Nephron (organoid): ENCODE measurements around the gene KCNJ1.

Experiments
- H3K27ac Mint-ChIP-seq, 3 experiments: 2 replicates each; pipeline ENCODE4 v1.8.0; 2020; ENCODE audit warnings: mixed read lengths in 3 of 3, mild to moderate bottlenecking in 2 of 3, moderate library complexity in 1 of 3
- H3K27me3 Mint-ChIP-seq: 2 replicates; pipeline ENCODE4 v1.8.0; 2021; ENCODE audit warnings: low read depth, mild to moderate bottlenecking, moderate library complexity, mixed read lengths
- H3K36me3 Mint-ChIP-seq: 2 replicates; pipeline ENCODE4 v1.8.0; 2020; ENCODE audit warnings: low read depth, mixed read lengths
- H3K4me1 Mint-ChIP-seq: 2 replicates; pipeline ENCODE4 v1.8.0; 2020; ENCODE audit warnings: mixed read lengths
- H3K4me3 Mint-ChIP-seq, 3 experiments: 2 replicates each; pipeline ENCODE4 v1.8.0; 2020; ENCODE audit warnings: mild to moderate bottlenecking in 3 of 3, mixed read lengths in 3 of 3, moderate library complexity in 2 of 3
- H3K9me3 Mint-ChIP-seq: 2 replicates; pipeline ENCODE4 v1.8.0; 2020; ENCODE audit warnings: mixed read lengths
- TF ChIP-seq, protein P1 (sequence below), 3 experiments: fragments of 200-600 bp; sonication (generic); IDR thresholded peaks; one replicate each; pipeline ENCODE4 v1.5.0; 2021; ENCODE audit warnings: antibody characterized with exemption in 3 of 3; ENCODE audit not compliant: unreplicated experiment in 3 of 3

KCNJ1 gene

DNA sequence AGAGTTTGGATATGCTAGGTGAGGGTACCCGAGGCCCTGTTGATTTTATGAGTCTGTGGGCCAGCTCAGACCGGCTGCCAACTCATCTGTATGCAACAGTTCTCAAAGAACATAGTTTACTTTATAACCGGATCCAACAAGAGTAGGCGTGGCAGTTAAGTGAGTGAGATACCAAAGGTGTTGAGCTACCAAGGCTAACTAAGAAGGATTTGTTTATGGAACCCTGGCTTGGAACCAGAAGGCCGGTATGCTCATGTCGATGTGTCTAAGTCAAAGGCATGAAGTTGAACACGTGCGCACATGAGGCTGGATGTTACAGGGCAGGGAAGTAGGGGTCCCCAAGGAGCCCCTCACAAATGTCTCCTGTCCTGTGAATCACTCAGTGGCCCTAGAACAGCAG, at the start of gene KCNJ1:
TSS of gene KCNJ1 (minus strand) at position 20 of the 400 bp plus-strand sequence. CDS start 27,053 bp downstream, outside the sequence.
- TF ChIP-seq, protein P1, sequence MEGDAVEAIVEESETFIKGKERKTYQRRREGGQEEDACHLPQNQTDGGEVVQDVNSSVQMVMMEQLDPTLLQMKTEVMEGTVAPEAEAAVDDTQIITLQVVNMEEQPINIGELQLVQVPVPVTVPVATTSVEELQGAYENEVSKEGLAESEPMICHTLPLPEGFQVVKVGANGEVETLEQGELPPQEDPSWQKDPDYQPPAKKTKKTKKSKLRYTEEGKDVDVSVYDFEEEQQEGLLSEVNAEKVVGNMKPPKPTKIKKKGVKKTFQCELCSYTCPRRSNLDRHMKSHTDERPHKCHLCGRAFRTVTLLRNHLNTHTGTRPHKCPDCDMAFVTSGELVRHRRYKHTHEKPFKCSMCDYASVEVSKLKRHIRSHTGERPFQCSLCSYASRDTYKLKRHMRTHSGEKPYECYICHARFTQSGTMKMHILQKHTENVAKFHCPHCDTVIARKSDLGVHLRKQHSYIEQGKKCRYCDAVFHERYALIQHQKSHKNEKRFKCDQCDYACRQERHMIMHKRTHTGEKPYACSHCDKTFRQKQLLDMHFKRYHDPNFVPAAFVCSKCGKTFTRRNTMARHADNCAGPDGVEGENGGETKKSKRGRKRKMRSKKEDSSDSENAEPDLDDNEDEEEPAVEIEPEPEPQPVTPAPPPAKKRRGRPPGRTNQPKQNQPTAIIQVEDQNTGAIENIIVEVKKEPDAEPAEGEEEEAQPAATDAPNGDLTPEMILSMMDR (IDR thresholded peaks at IDR 0.05; ENCODE audit: unreplicated experiment in 3 of 3): no peak
- Mint-ChIP-seq H3K27ac (peak within 1 kb of the TSS in 1 of 3 experiments; percentile 78), H3K4me3 (peak within 1 kb of the TSS in 1 of 3 experiments; percentile 67), H3K9me3 (peaks cover 2% of the 10 kb centered on the region), H3K36me3 (no peaks in the 10 kb centered on the region), H3K27me3 (peaks cover 26% of the 10 kb centered on the region), H3K4me1 (no peaks in the 10 kb centered on the region)

DNA sequence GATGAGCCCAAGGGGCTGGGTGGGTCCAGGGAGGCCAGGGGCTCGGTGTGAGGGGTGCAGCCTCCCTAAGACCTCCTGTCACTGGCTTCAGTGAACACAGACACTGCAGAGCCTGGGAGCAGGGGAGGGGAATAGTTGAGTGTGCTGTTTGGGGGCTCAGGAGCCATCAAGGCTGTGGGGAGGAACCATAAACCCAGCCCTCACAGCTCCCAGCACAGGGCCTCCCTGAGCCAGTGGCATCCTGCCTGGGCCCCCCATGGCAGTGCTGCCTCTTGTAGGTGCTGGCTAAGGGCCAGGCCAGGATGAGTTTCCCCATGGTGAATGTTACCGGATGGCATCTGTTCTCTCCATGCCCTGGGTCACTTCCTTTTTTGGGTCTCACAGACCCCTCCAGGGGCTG, 49.6 kb upstream of the KCNJ1 start:
- no peaks in the 10 kb centered on the region for H3K36me3 Mint-ChIP-seq
- H3K27ac Mint-ChIP-seq: no peak overlapping the region
- no peaks in the 10 kb centered on the region for H3K9me3 Mint-ChIP-seq
- peaks cover 29% of the 10 kb centered on the region for H3K27me3 Mint-ChIP-seq
- peaks cover 6% of the 10 kb centered on the region for H3K4me1 Mint-ChIP-seq
- TF ChIP-seq, protein P1 (IDR thresholded peaks at IDR 0.05; ENCODE audit: unreplicated experiment in 3 of 3): no peak
- H3K4me3 Mint-ChIP-seq: no peak overlapping the region

DNA sequence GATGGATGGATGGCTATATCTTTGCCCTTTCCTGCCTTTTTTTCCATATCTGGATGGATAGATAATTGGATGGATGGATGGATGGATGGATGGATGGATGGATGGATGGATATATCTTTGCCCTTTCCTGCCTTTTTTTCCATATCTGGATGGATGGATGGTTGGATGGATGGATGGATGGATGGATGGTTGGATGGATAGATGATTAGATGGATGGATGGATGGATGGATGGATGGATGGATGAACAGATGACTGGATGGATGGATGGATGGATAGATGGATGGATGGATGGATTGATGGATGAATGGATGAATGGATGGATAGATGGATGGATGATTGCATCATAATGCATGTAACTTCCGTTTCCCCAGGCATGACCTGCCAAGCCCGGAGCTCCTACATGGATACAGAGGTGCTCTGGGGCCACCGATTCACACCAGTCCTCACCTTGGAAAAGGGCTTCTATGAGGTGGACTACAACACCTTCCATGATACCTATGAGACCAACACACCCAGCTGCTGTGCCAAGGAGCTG, 49.0 kb upstream of the KCNJ1 start:
- H3K4me3 Mint-ChIP-seq: no peak overlapping the region
- TF ChIP-seq, protein P1 (IDR thresholded peaks at IDR 0.05; ENCODE audit: unreplicated experiment in 3 of 3): no peak

DNA sequence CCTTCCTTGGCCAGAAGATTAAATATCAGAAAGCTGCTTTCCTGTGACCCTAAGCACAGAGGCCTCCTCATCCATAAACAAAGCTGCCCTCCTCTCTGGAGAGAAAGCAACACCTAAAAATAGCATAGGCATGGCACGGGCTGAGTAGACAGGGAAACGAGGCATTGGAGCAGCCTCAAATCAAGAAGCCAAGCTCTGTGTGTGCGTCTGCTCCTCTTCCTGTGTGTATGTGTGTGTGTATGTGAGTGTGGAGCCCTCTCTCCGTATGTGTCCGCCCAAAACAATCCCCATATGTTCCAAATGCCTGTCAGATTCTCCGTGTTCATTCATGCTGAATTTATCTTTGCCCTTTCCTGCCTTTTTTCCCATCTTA, 48.0 kb upstream of the KCNJ1 start:
- Mint-ChIP-seq H3K27me3 (peaks cover 33% of the 10 kb centered on the region), H3K4me1 (peaks cover 6% of the 10 kb centered on the region), H3K4me3 (no peak overlapping the region), H3K36me3 (no peaks in the 10 kb centered on the region), H3K27ac (no peak overlapping the region), H3K9me3 (no peaks in the 10 kb centered on the region)
- TF ChIP-seq, protein P1 (IDR thresholded peaks at IDR 0.05; ENCODE audit: unreplicated experiment in 3 of 3): no peak

More for the DNA sequence above, 49.0 kb upstream of the KCNJ1 start:
- H3K36me3 Mint-ChIP-seq: no peaks in the 10 kb centered on the region
- H3K27ac Mint-ChIP-seq: no peak overlapping the region
- no peaks in the 10 kb centered on the region for H3K9me3 Mint-ChIP-seq
- H3K27me3 Mint-ChIP-seq: peaks cover 31% of the 10 kb centered on the region
- H3K4me1 Mint-ChIP-seq: peaks cover 6% of the 10 kb centered on the region

DNA sequence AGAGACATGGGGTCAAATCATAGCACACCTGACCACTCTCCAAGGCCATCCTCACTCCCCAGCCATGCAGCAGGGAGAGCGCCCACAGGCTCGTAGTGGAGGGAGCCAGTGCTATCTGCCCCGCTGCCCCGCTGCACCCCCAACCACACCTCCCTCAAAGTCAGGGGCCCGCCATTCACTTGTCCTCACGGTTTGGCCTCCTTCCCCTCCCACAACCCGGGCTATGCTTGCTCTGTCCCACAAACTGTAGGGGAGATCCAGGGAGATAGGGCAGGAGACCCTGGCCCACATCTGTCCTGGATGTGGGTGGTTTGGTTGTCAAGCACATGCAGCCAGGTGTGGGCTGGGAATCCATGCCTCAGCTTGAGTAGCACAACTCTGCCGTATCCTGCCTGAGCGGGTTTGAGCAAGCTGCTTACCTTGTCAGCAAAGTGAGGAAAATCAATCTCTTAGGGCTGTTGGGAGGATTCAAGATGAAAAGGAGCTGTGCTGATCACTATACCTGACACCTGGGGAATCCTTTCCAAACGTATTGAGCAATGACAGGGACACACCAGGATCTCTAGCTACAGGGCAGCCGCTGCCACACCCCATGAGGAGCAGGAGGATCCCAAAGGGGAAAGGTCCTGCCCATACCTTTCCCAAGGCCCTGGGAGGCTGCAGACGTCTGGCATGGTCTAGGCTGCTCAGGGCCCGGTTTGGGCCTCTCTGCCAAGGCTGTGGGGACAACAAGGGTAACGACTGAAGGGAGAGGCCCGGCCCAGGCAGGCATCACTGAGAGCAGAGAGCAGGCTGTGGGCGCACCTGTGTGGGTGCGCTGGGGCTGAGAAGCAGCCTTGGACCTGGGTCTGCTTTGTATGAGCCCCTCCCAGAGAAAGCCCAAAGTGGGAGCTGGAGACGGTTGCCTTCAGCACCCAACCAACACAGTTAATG, 47.4 kb upstream of the KCNJ1 start:
- H3K27me3 Mint-ChIP-seq: peaks cover 33% of the 10 kb centered on the region
- peaks cover 6% of the 10 kb centered on the region for H3K4me1 Mint-ChIP-seq
- H3K9me3 Mint-ChIP-seq: no peaks in the 10 kb centered on the region
- TF ChIP-seq, protein P1 (IDR thresholded peaks at IDR 0.05; ENCODE audit: unreplicated experiment in 3 of 3): no peak
- no peak overlapping the region for H3K27ac Mint-ChIP-seq
- no peak overlapping the region for H3K4me3 Mint-ChIP-seq
- H3K36me3 Mint-ChIP-seq: no peaks in the 10 kb centered on the region
